Measurements from ENCODE around the gene GABRB1.
A peak's percentile ranks its signal among the peaks of the same experiment; 100 is the strongest.

The GABRB1 gene

DNA sequence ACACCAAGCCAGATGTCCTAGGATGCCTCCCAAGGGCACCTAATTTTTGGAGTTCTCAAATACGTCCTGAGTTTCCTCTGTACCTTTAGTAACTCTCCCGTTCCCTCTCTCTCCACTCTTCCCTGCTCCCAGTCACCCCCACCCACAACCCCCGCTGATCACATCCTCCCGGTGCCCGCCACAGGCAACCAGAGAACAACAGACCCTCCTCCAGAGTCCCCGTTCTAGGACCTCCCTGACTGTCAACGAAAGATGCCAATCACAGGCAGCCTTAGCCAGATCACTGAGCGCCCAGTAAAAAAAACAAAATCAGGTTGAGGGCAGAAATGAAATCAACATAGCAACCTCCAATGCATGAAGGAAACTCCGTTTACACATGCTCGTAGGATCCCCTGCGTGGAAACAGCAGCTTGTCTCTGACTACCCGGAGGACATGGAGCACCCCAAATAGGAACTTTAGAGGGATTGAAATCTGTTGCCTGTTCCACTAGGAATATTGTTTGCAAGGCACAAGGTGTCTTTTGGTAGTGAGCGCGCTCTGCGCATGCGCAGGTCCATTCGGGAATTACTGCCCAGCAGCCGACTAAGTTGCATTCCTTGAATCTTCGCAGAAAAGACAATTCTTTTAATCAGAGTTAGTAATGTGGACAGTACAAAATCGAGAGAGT is at the start of gene GABRB1:
Gene GABRB1, plus strand, starts transcription at position 557 of the 668 bp plus-strand sequence.
- DNase-seq (ENCODE audit: low spot score) = peak; percentile 78

GRCh38 chr4:46984781-46985180 is 46.6 kb upstream of the GABRB1 start:
- no peak for DNase-seq (ENCODE audit: low spot score)

DNA sequence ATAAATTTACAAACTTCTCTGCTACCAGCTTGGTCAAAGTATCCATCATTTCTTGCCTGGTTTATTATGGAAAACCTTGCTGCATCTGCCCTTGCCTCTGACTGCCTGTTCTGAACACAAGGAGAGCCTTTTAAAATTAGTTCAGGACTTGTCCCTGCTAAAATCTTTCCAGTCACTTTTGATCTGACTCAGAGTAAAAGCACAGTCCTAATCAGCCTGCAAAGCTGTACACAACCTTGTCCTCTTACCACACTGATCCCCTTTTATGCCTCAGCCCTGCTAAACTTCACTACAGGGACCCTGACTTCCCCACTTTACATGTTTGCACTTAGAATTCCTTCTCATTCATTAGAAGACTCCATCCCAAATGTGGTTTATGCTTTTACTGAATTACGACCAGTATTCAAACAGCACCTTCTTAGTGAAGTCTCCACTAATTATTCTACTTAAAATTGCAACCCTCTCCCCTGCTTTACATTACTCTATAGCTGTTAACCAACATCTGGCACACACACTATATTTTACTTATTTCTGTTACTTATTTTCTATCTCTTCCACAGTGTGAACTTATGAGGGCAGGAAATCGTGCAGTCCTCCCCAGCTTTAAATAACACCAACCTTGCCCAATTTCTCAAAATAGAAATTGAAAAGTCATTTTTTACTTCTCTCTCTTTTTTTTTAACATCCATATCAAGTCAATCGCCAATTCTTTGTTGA is 44.3 kb upstream of the GABRB1 start:
- no peak for DNase-seq (ENCODE audit: low spot score)

- DNase-seq (ENCODE audit: low spot score) = no peak
Measured at GRCh38 chr4:46992338-46992737, 39.0 kb upstream of the GABRB1 start.

- DNase-seq (ENCODE audit: low spot score) = no peak
Measured at GRCh38 chr4:46993075-46994006, 38.0 kb upstream of the GABRB1 start, which contains the start of gene GABRA4. GABRA4 (minus strand) TSS chr4:46993581; CDS start chr4:46993424, 157 bp downstream.

DNA sequence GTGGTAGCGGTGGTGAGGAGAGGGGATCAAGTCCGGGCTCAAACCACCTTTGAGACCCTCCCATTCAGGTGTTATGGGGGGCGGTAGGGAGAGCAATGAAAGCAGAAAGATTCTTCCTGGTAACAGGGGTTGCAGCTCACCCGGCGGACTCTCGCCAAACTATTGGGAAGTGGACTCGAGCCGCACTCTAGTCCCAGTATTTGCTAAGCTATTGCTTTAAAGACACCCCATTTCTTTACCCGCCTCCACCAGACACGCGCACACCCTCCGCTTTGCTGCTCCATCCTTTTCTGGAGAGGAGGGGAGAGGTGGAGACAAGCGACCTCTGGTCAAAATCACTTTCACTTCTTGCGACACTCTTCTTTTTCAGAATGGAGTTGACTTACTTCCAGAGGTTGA is 37.4 kb upstream of the GABRB1 start:
- DNase-seq (ENCODE audit: low spot score) = no peak

DNA sequence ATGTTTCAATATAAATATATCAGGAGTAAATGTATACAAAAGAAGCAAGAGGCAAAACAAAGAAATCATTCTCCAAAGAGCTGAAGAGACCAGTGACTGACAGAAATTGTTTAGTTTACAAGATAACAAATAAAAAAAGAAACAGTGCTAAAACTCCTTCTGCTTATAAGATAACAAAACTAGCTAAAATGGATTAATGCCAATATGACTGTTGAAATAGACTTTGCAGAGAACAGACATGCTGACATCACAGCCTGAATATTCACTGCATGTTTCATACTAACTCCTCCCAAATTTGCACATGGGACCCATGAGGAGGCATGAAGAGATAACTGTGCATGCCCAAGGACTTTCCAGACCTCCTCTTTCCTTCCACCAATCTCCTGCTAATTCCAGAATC is 31.8 kb upstream of the GABRB1 start:
- no peak for DNase-seq (ENCODE audit: low spot score)

DNA sequence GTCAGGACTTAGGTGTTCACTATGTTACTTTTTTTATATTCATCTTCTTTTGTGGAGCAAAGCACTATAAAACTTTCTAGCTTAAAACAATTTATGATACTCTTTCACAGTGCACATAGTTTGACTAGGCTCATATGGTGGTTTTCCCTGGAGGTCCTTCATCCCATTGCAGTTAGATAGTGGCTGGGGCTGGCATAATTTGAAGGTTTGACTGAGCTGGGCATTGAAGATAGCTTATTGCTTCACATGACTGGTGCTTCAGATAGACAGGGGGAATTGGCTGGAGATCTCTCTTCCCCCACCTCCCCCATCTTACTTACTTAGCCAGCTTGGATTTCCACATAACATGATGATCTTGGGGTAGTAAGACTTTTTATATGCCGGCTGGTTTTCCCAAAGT is 31.0 kb upstream of the GABRB1 start:
- no peak for DNase-seq (ENCODE audit: low spot score)

- no peak for DNase-seq (ENCODE audit: low spot score)
Measured at GRCh38 chr4:47002580-47002979, 28.8 kb upstream of the GABRB1 start.

DNA sequence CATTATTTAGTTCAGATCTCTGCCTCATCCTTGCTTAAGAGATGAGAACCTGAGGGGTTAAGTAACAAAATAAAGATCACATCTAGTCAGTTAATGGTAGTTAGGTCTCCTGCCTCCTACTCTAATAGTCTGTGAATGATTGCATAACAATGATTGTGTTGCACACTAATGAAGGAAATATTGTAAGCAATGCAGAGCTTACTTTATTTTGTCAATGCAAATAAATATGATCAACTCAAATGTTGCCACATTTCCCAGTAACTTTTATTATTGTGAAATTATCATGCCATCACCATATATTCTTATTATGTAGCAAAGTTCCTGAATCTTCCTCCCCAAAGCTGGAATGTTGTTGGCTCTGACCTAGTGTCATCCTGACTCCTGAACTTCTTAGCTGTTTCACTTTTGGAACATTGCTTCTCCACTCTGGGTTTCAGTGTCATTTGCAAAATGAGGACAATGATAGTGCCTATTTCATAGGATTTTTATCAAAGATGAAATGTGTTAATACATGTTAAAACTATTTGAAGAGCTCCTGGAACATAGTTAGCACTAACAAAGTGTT is 20.9 kb upstream of the GABRB1 start:
- no peak for DNase-seq (ENCODE audit: low spot score)

GRCh38 chr4:47010912-47011446 is 20.4 kb upstream of the GABRB1 start:
- no peak for DNase-seq (ENCODE audit: low spot score)

DNA sequence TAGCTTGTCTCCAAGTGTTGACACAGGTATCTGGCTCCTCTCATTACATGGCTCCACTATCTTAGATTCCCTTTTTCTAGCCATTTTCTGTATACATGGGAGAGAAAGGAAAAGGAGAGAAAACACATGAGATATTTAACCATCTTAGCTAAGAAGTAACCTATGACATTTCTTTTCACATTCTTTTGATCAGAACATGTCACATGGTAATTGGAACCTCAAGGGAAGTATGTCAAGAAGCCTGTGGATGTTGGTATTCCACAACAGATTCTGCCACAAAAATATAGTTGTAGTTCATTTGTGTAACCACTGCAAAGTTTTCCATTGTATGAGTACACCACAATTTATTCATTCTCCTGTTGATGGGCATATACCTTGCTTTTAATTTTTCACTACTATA is 18.7 kb upstream of the GABRB1 start:
- no peak for DNase-seq (ENCODE audit: low spot score)

GRCh38 chr4:47013373-47013772 is 18.0 kb upstream of the GABRB1 start:
- no peak for DNase-seq (ENCODE audit: low spot score)

- no peak for DNase-seq (ENCODE audit: low spot score)
Measured at GRCh38 chr4:47017081-47017480, 14.3 kb upstream of the GABRB1 start.

GRCh38 chr4:47017494-47017893 is 13.9 kb upstream of the GABRB1 start:
- no peak for DNase-seq (ENCODE audit: low spot score)

GRCh38 chr4:47031751-47032404 is 511 bp downstream of the GABRB1 start:
- DNase-seq (ENCODE audit: low spot score) = peak; percentile 55

DNA sequence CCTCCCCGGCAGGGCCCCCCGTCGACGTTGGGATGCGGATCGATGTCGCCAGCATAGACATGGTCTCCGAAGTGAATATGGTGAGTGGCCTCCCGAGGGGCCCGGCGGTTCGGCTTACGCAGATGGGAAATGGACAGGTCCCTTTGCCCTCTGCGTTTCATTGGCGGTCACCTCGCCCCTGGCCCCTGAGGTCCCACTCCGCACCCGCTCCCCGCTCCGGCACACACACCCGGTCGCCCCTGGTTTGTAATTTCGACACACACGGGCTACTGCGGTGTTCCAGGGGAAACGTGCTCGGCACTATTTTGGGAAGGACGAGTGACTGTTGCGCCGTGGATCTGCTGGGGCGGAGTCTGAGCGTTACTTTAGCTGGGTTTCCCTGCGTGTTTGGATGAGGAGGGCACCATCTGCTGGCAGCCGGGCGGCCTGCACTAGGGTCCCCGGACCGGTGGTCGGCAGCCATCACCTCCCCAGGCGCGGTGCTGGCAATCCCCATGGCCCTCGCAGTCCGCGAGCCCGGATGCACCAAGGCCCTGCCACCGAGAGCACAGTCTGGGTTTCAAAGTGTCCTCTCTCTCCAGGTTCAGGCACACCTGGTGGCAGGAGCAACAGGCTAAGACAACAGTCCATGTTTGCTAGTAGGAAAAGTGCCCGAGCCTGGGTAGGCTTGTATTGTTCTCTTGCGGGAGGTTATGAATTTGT is 1.2 kb downstream of the GABRB1 start:
- DNase-seq (ENCODE audit: low spot score) = peak; percentile 73

DNA sequence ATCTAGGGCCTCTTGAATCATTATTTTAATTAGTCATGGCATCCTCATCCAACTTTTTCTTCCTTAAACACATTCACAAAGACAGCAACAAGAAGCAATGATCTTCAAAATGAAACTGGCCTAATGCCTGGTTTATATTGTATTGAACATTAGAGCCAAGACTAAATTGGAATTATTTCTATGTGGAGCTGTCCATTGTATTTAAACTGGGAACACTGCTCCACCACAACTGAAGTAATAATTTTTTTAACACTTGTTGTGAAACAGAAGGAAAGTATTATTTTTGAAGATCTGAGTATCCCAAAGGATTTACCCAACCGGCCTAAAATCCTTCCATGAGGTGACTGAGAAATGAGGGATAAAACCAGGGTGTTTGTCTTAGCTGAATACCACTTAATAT is 6.9 kb downstream of the GABRB1 start:
- no peak for DNase-seq (ENCODE audit: low spot score)

DNA sequence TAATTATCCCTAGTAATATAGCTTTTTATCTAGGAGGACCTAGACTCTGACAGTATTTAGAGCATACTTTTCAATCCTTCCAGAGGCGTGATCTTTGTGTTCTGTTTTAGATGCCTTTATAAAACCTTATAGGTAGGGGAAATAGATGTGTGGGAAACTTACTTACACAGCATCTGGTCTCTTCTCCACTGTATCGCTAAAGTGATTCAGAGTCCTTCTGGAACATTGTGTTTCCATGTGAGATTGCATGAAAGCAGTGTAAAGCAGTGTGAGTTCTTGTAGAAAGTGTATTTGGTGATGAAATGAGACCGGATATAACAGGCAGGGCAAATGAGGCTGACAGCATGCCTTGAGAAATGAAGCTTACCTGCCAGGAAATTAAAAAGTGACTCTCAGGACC is 9.5 kb downstream of the GABRB1 start:
- no peak for DNase-seq (ENCODE audit: low spot score)

GRCh38 chr4:47043821-47044220 is 12.5 kb downstream of the GABRB1 start:
- no peak for DNase-seq (ENCODE audit: low spot score)

DNA sequence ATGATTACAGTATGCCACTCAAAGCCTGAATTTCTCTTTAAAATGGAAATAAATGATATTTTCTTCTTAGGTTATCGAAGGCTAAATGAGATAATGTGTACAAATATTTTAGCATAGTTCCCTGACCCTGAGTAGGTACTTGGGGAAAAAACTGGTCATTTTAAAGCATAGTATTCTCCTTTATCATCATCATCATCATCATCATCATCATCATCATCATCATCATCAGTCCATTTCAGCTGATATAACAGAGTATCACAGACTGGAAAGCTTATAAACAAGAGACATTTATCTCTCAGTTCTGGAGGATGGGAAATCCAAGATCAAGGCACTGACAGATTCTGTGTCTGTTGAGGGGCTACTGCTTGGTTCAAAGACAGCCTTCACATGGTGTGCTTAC is 13.9 kb downstream of the GABRB1 start:
- DNase-seq (ENCODE audit: low spot score) = no peak

All from cerebellar cortex (tissue), 1 donor.